HepG2 (cell line): Measurements from ENCODE around the gene DLL4. TPM values are rescaled to one million over a fixed set of nuclear protein-coding genes. Genes with fewer than 3 reads are reported as not detected.

Source experiments
- ATAC-seq: fragments of 200-7000 bp; cut with Tn5 transposase; 3 replicates; pipeline ENCODE4 v1.9.1; 2020; ENCODE audit warnings: mild to moderate bottlenecking, moderate library complexity
- BruUV-seq: library from RNA; stranded (reverse); fragments of 400-500 nt; replicated peaks from 2 replicates; lab custom pipeline; 2021; lab: Mats Ljungman, UMichigan
- CTCF ChIA-PET: fragments of 300-600 bp; formaldehyde crosslinking; extraction: SDS; loops from one replicate; lab custom pipeline; 2021; ENCODE audit warnings: low total read pairs, inconsistent platforms, low intra/inter-chr PET ratio; lab: Yijun Ruan, JAX
- POLR2A ChIA-PET: fragments of 350-600 bp; sonication (Branson Sonifier 250); formaldehyde crosslinking; loops from one replicate; lab custom pipeline; 2020; ENCODE audit warnings: antibody characterized with exemption, inconsistent platforms; lab: Yijun Ruan, JAX
- DNase-seq: peaks from one replicate; pipeline ENCODE4 v3.0.0-alpha.2; 2015; ENCODE audit warnings: low spot score
- FAIRE-seq: peaks from 3 replicates; lab custom pipeline; 2011; peaks lifted over from hg19 to GRCh38; lab: Jason Lieb, UNC
- H2AFZ ChIP-seq: one replicate; pipeline ENCODE4 v1.6.1; 2011; ENCODE audit warnings: low read length, inconsistent platforms
- H3K27ac ChIP-seq: fragments of 300-600 bp; 3 replicates; pipeline ENCODE4 v1.8.0; 2011; ENCODE audit warnings: mixed run types, mild to moderate bottlenecking, mixed read lengths, low read length, inconsistent platforms; ENCODE audit not compliant: insufficient read depth; ENCODE audit errors: extremely low read length
- H3K27me3 ChIP-seq, 2 experiments: fragments of 200-600 bp in 1 of 2; 2 replicates in 1 of 2; 3 replicates in 1 of 2; pipeline versions ENCODE4 v1.6.0 to v1.8.0; 2011; ENCODE audit warnings: low read length in 2 of 2, mild to moderate bottlenecking in 2 of 2, moderate library complexity in 2 of 2, inconsistent platforms in 1 of 2; ENCODE audit not compliant: insufficient read depth in 2 of 2, control insufficient read depth in 1 of 2
- H3K36me3 ChIP-seq, 2 experiments: fragments of 200-600 bp in 1 of 2; replicated peaks in 1 of 2; 2 replicates in 1 of 2; 3 replicates in 1 of 2; pipeline versions ENCODE4 v1.5.1 to v1.8.0; 2011; ENCODE audit warnings: low read length in 2 of 2, inconsistent platforms in 1 of 2; ENCODE audit not compliant: insufficient read depth in 2 of 2, control insufficient read depth in 1 of 2
- H3K4me1 ChIP-seq: 2 replicates; pipeline ENCODE4 v1.5.1; 2012; ENCODE audit warnings: low read length, inconsistent platforms; ENCODE audit not compliant: insufficient read depth
- H3K4me2 ChIP-seq: 2 replicates; pipeline ENCODE4 v1.6.0; 2011; ENCODE audit warnings: low read depth, low read length, inconsistent platforms
- H3K4me3 ChIP-seq, 3 experiments: fragments of 200-600 bp in 1 of 3; sonication (generic), shearing (Covaris generic) in 1 of 3; replicated peaks in 1 of 3; 2 replicates each; pipeline ENCODE4 v1.5.1; 2011 to 2016; ENCODE audit warnings: low read length in 3 of 3, inconsistent platforms in 2 of 3, low read depth in 2 of 3, mild to moderate bottlenecking in 2 of 3, control low read depth in 1 of 3, mixed read lengths in 1 of 3; ENCODE audit not compliant: insufficient read depth in 1 of 3
- H3K79me2 ChIP-seq: one replicate; pipeline ENCODE4 v1.6.1; 2011; ENCODE audit warnings: low read length, inconsistent platforms; ENCODE audit not compliant: insufficient read depth
- H3K9ac ChIP-seq: 2 replicates; pipeline ENCODE4 v1.6.0; 2011; ENCODE audit warnings: mild to moderate bottlenecking, low read depth, low read length, inconsistent platforms; ENCODE audit not compliant: insufficient read depth
- H3K9me3 ChIP-seq: 2 replicates; pipeline ENCODE4 v1.5.1; 2012; ENCODE audit warnings: mild to moderate bottlenecking, low read length
- H4K20me1 ChIP-seq: 2 replicates; pipeline ENCODE4 v1.6.0; 2011; ENCODE audit warnings: inconsistent platforms, mild to moderate bottlenecking, low read length, moderate library complexity; ENCODE audit not compliant: insufficient read depth
- AGO2 ChIP-seq: fragments of 200-400 bp; formaldehyde crosslinking; optimal IDR thresholded peaks from 2 replicates; pipeline ENCODE3; 2017; ENCODE audit warnings: mild to moderate bottlenecking, low read depth, low read length, moderate library complexity
- BHLHE40 ChIP-seq: IDR thresholded peaks from 2 replicates; pipeline ENCODE4 v1.6.1; 2011; ENCODE audit warnings: low read length, improper control_type of control experiment
- CEBPB ChIP-seq: IDR thresholded peaks from 2 replicates; pipeline ENCODE4 v1.6.1; 2011; ENCODE audit warnings: low read depth, low read length, improper control_type of control experiment, borderline replicate concordance
- CEBPG ChIP-seq: IDR thresholded peaks from 2 replicates; pipeline ENCODE4 v1.6.1; 2016
- DZIP1 ChIP-seq: sonication (generic); formaldehyde crosslinking; IDR thresholded peaks from 2 replicates; pipeline ENCODE4 v1.5.0; 2020; ENCODE audit warnings: mild to moderate bottlenecking, missing genetic modification reagents
- NR1H2 ChIP-seq: sonication (generic); formaldehyde crosslinking; IDR thresholded peaks from 2 replicates; pipeline ENCODE4 v1.8.1; 2022; ENCODE audit warnings: low read depth, missing genetic modification reagents, borderline replicate concordance
- SP4 ChIP-seq: sonication (generic); formaldehyde crosslinking; IDR thresholded peaks from 2 replicates; pipeline ENCODE4 v1.8.1; 2023; ENCODE audit warnings: mild to moderate bottlenecking, missing genetic modification reagents
- STAT5B ChIP-seq: sonication (generic); formaldehyde crosslinking; IDR thresholded peaks from 2 replicates; pipeline ENCODE4 v1.4.0; 2020; ENCODE audit warnings: missing genetic modification reagents
- ZBTB38 ChIP-seq: sonication (generic); formaldehyde crosslinking; IDR thresholded peaks from 2 replicates; pipeline ENCODE4 v1.5.1; 2020; ENCODE audit warnings: mild to moderate bottlenecking, missing genetic modification reagents
- ZFP62 ChIP-seq: sonication (generic); formaldehyde crosslinking; IDR thresholded peaks from 2 replicates; pipeline ENCODE4 v1.4.0; 2020; ENCODE audit warnings: missing genetic modification reagents
- ZNF124 ChIP-seq: sonication (generic); formaldehyde crosslinking; IDR thresholded peaks from 2 replicates; pipeline ENCODE4 v1.4.0; 2020; ENCODE audit warnings: missing genetic modification reagents
- ZNF260 ChIP-seq: sonication (generic); formaldehyde crosslinking; IDR thresholded peaks from 2 replicates; pipeline ENCODE4 v1.4.0; 2020; ENCODE audit warnings: missing genetic modification reagents, low read depth, mild to moderate bottlenecking, borderline replicate concordance
- ZNF446 ChIP-seq: sonication (generic); formaldehyde crosslinking; IDR thresholded peaks from 2 replicates; pipeline ENCODE4 v1.5.0; 2020; ENCODE audit warnings: mild to moderate bottlenecking, missing genetic modification reagents
- ZNF567 ChIP-seq: sonication (generic); formaldehyde crosslinking; IDR thresholded peaks from 2 replicates; pipeline ENCODE4 v1.8.1; 2023; ENCODE audit warnings: mild to moderate bottlenecking, missing genetic modification reagents, borderline replicate concordance
- ZNF616 ChIP-seq: sonication (generic); formaldehyde crosslinking; IDR thresholded peaks from 2 replicates; pipeline ENCODE4 v1.5.0; 2020; ENCODE audit warnings: low read depth, mild to moderate bottlenecking, missing genetic modification reagents
- ZNF687 ChIP-seq: sonication (generic); formaldehyde crosslinking; IDR thresholded peaks from 2 replicates; pipeline ENCODE4 v1.5.1; 2020; ENCODE audit warnings: mild to moderate bottlenecking, missing genetic modification reagents, moderate library complexity
- WGBS: methylation state at CpG from one replicate; pipeline ENCODE4 v1.1.6; 2017; ENCODE audit warnings: low lambda C conversion rate; 5-methylcytosine and 5-hydroxymethylcytosine counted together
- in situ Hi-C: cut with HindIII; loops from 2 replicates; pipeline ENCODE4 v1.10.0; 2017; ENCODE audit warnings: low pct_unique_long_range_greater_than_20kb; ENCODE audit not compliant: extremely low pct_ligation_motif_present
- intact Hi-C: fragments of 100-400 bp; cut with micrococcal nuclease; formaldehyde crosslinking; loops from one replicate; pipeline ENCODE4 v1.10.0; 2022; ENCODE audit not compliant: unreplicated experiment
- polyA plus RNA-seq, 8 experiments: library from polyadenylated mRNA; depleted of rRNA in 3 of 8; stranded (reverse) in 7 of 8; unstranded in 1 of 8; fragments of >200 nt; fragmentation: Illumina TruSeq in 4 of 8; extraction: Trizol in 4 of 8; gene quantifications; 2 replicates each; pipeline versions ENCODE4 v1.2.1 to v1.2.3, GENCODE V29; 2011 to 2016; ENCODE audit warnings: low read depth in 4 of 8, missing spikeins in 1 of 8, mixed read lengths in 1 of 8; ENCODE audit not compliant: insufficient read depth in 1 of 8
- total RNA-seq, 5 experiments: library from RNA; depleted of rRNA; stranded (reverse); fragments of >200 nt; fragmentation: Illumina TruSeq; extraction: Trizol; gene quantifications; 2 replicates each; pipeline ENCODE4 v1.2.3, GENCODE V29; 2016; ENCODE audit warnings: low read depth in 1 of 5

Gene DLL4
- total and polyA plus RNA-seq, 2 of the 13 experiments (the other 11 are each of a cell fraction or from before 2014, with no cell fraction given): 0.20 to 0.25 TPM

DNA sequence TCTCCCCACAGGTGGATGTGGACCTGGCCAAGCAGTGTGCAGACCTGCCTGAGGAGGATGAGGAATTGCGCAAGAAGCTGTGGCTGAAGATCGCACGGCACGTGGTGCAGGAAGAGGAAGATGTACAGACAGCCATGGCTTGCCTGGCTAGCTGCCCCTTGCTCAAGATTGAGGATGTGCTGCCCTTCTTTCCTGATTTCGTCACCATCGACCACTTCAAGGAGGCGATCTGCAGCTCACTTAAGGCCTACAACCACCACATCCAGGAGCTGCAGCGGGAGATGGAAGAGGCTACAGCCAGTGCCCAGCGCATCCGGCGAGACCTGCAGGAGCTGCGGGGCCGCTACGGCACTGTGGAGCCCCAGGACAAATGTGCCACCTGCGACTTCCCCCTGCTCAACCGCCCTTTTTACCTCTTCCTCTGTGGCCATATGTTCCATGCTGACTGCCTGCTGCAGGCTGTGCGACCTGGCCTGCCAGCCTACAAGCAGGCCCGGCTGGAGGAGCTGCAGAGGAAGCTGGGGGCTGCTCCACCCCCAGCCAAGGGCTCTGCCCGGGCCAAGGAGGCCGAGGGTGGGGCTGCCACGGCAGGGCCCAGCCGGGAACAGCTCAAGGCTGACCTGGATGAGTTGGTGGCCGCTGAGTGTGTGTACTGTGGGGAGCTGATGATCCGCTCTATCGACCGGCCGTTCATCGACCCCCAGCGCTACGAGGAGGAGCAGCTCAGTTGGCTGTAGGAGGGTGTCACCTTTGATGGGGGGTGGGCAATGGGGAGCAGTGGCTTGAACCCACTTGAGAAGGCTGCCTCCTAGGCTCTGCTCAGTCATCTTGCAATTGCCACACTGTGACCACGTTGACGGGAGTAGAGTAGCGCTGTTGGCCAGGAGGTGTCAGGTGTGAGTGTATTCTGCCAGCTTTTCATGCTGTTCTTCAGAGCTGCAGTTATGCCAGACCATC is 26.3 kb upstream of the DLL4 start:
- no peaks in the 10 kb centered on the region for H3K9me3 ChIP-seq
- TF ChIP-seq ZNF446 (CRISPR knock-in tag) (no peak), CEBPG (CRISPR knock-in tag) (peak; percentile 61), BHLHE40 (no peak), ZNF616 (CRISPR knock-in tag) (no peak), ZNF124 (CRISPR knock-in tag) (no peak), ZNF567 (CRISPR knock-in tag) (no peak), DZIP1 (CRISPR knock-in tag) (no peak), AGO2 (peak; percentile 44), NR1H2 (no peak), ZBTB38 (CRISPR knock-in tag) (no peak), ZNF687 (CRISPR knock-in tag) (no peak), SP4 (CRISPR knock-in tag) (no peak), ZFP62 (CRISPR knock-in tag) (no peak), CEBPB (peak; percentile 93), ZNF260 (CRISPR knock-in tag) (no peak), STAT5B (CRISPR knock-in tag) (no peak)

More for the DNA sequence above, 26.3 kb upstream of the DLL4 start:
- no peak overlapping the region for H3K9ac ChIP-seq
- H3K4me1 ChIP-seq: peaks cover 17% of the 10 kb centered on the region
- H3K27ac ChIP-seq: no peak overlapping the region
- no peak overlapping the region for H3K4me3 ChIP-seq
- 99% methylated on average over 21 of the region's 33 CpGs for WGBS
- no peak for ATAC-seq
- intact Hi-C loops (no loop called here), in situ Hi-C loops (loop anchor here (5.0 kb wide), 1 partner anchor 279 kb away; no protein-coding TSS in a partner anchor)
- H3K27me3 ChIP-seq: no peaks in the 10 kb centered on the region
- no peak overlapping the region for H3K4me2 ChIP-seq
- no peak overlapping the region for H2AFZ ChIP-seq
- H3K79me2 ChIP-seq: no peaks in the 10 kb centered on the region
- no peak for FAIRE-seq
- no peaks in the 10 kb centered on the region for H4K20me1 ChIP-seq
- ChIA-PET CTCF (interaction anchor here (1.5 to 4.4 kb wide), 3 partner anchors 119 to 282 kb away, joined by 3 to 44 read pairs (median 11); no protein-coding TSS in a partner anchor), POLR2A (interaction anchor here (1.7 kb wide), 1 partner anchor 9 kb away, joined by 4 read pairs; the partner anchor contains the start of gene VPS18)
- DNase-seq: no peak
- H3K36me3 ChIP-seq: peaks cover 22 to 42% of the 10 kb centered on the region in 2 experiments
- no TSS peak for BruUV-seq
